SH-SY5Y (cell line): Measurements from ENCODE around the gene ZNF85.

ENCODE experiments used
- GATA2 ChIP-seq: IDR thresholded peaks from 2 replicates; pipeline ENCODE4 v1.6.1; 2011; ENCODE audit warnings: mild to moderate bottlenecking, low read depth, low read length
- GATA3 ChIP-seq: IDR thresholded peaks from 2 replicates; pipeline ENCODE4 v1.6.1; 2011; ENCODE audit warnings: low read depth, mild to moderate bottlenecking, low read length, moderate library complexity

DNA sequence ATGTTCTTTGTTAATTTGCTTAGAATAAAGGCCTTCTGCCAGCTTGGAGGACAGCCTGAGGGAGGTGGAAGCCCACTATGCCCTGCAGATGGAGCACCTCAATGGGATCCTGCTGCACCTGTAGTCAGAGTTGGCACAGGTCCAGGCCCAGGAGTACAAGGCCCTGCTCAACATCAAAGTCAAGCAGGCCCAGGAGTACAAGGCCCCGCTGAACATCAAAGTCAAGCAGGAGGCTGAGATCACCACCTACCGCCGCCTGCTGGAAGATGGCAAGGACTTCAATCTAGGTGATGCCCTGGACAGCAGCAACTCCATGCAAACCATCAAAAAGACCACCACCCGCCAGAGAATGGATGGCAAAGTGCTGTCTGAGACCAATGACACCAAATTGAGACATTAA lies 41.7 kb downstream of the ZNF85 start:
- TF ChIP-seq GATA2 (no peak), GATA3 (no peak)
